Measurements from ENCODE around the gene RNF180.

RNF180 gene

GRCh38 chr5:64164166-64164565 lies 1.5 kb upstream of the RNF180 start:
- no peak for DNase-seq
- intact Hi-C loops (cut with DNase I; ENCODE audit: low total_unique reads) = no loop called here
- Histone ChIP-seq H3K36me3 (no peaks in the 10 kb centered on the region), H3K27ac (peak overlapping the region; percentile 95 to 98), H3K4me1 (peaks cover 0 to 47% (median 13%) of the 10 kb centered on the region in 4 donors), H3K9me3 (no peaks in the 10 kb centered on the region), H3K27me3 (no peaks in the 10 kb centered on the region), H3K4me3 (peak overlapping the region; percentile 67 to 82)
- TF ChIP-seq CTCF (IDR thresholded peaks at IDR 0.05) = no peak

GRCh38 chr5:64165160-64165499 lies 513 bp upstream of the RNF180 start:
- Histone ChIP-seq H3K27ac (peak overlapping the region; percentile 95 to 98), H3K36me3 (no peaks in the 10 kb centered on the region), H3K27me3 (no peaks in the 10 kb centered on the region), H3K4me3 (peak overlapping the region; percentile 67 to 82), H3K4me1 (peaks cover 0 to 56% (median 16%) of the 10 kb centered on the region in 4 donors), H3K9me3 (no peaks in the 10 kb centered on the region)
- TF ChIP-seq CTCF (IDR thresholded peaks at IDR 0.05) = no peak
- no peak for DNase-seq
- intact Hi-C loops (cut with DNase I; ENCODE audit: low total_unique reads) = no loop called here

- DNase-seq = peak in 1 of 2 donors; percentile 28
- Histone ChIP-seq H3K27me3 (no peaks in the 10 kb centered on the region), H3K36me3 (no peaks in the 10 kb centered on the region), H3K27ac (peak overlapping the region; percentile 95 to 98), H3K4me3 (peak overlapping the region; percentile 67 to 82), H3K9me3 (no peaks in the 10 kb centered on the region), H3K4me1 (peaks cover 0 to 63% (median 18%) of the 10 kb centered on the region in 4 donors)
- TF ChIP-seq CTCF (IDR thresholded peaks at IDR 0.05) = no peak
- intact Hi-C loops (cut with DNase I; ENCODE audit: low total_unique reads) = no loop called here
Measured at GRCh38 chr5:64166201-64166959, 737 bp downstream of the RNF180 start.

GRCh38 chr5:64176301-64176700 lies 10.7 kb downstream of the RNF180 start:
- Histone ChIP-seq H3K27ac (peak overlapping the region; percentile 37 to 54), H3K4me1 (peaks cover 0 to 59% (median 18%) of the 10 kb centered on the region in 4 donors), H3K36me3 (no peaks in the 10 kb centered on the region), H3K27me3 (no peaks in the 10 kb centered on the region), H3K4me3 (no peak overlapping the region), H3K9me3 (no peaks in the 10 kb centered on the region)
- TF ChIP-seq CTCF (IDR thresholded peaks at IDR 0.05) = no peak
- DNase-seq = no peak
- intact Hi-C loops (cut with DNase I; ENCODE audit: low total_unique reads) = no loop called here

- H3K36me3 ChIP-seq = no peaks in the 10 kb centered on the region
- intact Hi-C loops (cut with DNase I; ENCODE audit: low total_unique reads) = no loop called here
- peaks cover 0 to 80% (median 19%) of the 10 kb centered on the region in 4 donors for H3K4me1 ChIP-seq
- no peaks in the 10 kb centered on the region for H3K27me3 ChIP-seq
- H3K9me3 ChIP-seq = no peaks in the 10 kb centered on the region
- no peak for TF ChIP-seq CTCF (IDR thresholded peaks at IDR 0.05)
- DNase-seq = peak in 1 of 2 donors; percentile 62
- peak overlapping the region; percentile 12 to 27 for H3K4me3 ChIP-seq
- H3K27ac ChIP-seq = peak overlapping the region; percentile 70 to 77
Measured at GRCh38 chr5:64180661-64181343, 15.2 kb downstream of the RNF180 start.

Measured in tibial artery (tissue), 4 donors.